Parathyroid adenoma (tissue), 2 donors: ENCODE results near the gene MED13L.

Source experiments
- H2AFZ ChIP-seq: fragments of 300-600 bp; sonication (generic); one replicate; pipeline ENCODE4 v1.7.0; 2017; ENCODE audit warnings: antibody characterized with exemption, mild to moderate bottlenecking
- H3K27ac ChIP-seq: fragments of 300-600 bp; sonication (generic); one replicate; pipeline ENCODE4 v1.7.0; 2017
- H3K27me3 ChIP-seq: fragments of 300-600 bp; sonication (generic); one replicate; pipeline ENCODE4 v1.7.0; 2017; ENCODE audit warnings: low read length; ENCODE audit not compliant: control insufficient read depth, insufficient read depth
- H3K36me3 ChIP-seq: fragments of 300-600 bp; sonication (generic); one replicate; pipeline ENCODE4 v1.7.0; 2017; ENCODE audit warnings: low read length; ENCODE audit not compliant: control insufficient read depth, insufficient read depth
- H3K4me1 ChIP-seq: fragments of 300-600 bp; sonication (generic); one replicate; pipeline ENCODE4 v1.7.0; 2017; ENCODE audit warnings: control low read depth
- H3K4me2 ChIP-seq: fragments of 300-600 bp; sonication (generic); one replicate; pipeline ENCODE4 v1.7.0; 2017; ENCODE audit warnings: low read length
- H3K4me3 ChIP-seq: fragments of 300-600 bp; sonication (generic); one replicate; pipeline ENCODE4 v1.7.0; 2017; ENCODE audit warnings: low read depth, low read length
- H3K79me2 ChIP-seq: fragments of 300-600 bp; sonication (generic); one replicate; pipeline ENCODE4 v1.7.0; 2017; ENCODE audit warnings: control low read depth
- H3K9ac ChIP-seq: fragments of 300-600 bp; sonication (generic); one replicate; pipeline ENCODE4 v1.7.0; 2017; ENCODE audit warnings: mild to moderate bottlenecking
- H3K9me3 ChIP-seq: fragments of 300-600 bp; sonication (generic); one replicate; pipeline ENCODE4 v1.7.0; 2017; ENCODE audit warnings: low read length; ENCODE audit not compliant: control insufficient read depth
- TF ChIP-seq, protein P1 (sequence below): fragments of 300-600 bp; sonication (generic); IDR thresholded peaks from one replicate; pipeline ENCODE4 v1.7.0; 2017; ENCODE audit warnings: antibody characterized with exemption, mild to moderate bottlenecking
- donor health status: primary hyperparathyroidism.

Gene MED13L

DNA sequence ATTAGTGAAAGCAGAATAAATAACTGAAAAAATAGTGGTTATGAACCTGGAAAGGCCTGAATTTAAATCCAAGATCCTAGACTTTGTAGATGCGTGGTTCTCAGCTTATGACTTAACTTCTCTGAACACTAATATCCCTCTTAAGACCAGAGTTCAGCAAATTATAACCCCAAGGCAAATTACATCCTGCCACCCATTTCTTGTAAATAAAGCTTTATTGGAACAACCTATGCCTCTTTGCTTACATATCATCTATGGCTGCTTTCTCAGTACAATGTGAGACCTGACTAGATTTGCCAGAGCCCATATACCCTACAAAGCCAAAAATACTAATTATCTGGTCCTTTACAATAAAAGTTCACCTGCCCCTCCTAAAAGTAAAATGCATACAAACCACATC lies 199.1 kb downstream of the MED13L start:
- Histone ChIP-seq H3K4me3 (no peak overlapping the region), H3K27ac (no peak overlapping the region), H3K79me2 (peaks cover 7% of the 10 kb centered on the region), H3K36me3 (no peaks in the 10 kb centered on the region), H3K9me3 (no peaks in the 10 kb centered on the region), H3K4me1 (peaks cover 12% of the 10 kb centered on the region), H3K9ac (no peak overlapping the region), H3K4me2 (no peak overlapping the region), H3K27me3 (no peaks in the 10 kb centered on the region), H2AFZ (no peak overlapping the region)
- TF ChIP-seq, protein P1, sequence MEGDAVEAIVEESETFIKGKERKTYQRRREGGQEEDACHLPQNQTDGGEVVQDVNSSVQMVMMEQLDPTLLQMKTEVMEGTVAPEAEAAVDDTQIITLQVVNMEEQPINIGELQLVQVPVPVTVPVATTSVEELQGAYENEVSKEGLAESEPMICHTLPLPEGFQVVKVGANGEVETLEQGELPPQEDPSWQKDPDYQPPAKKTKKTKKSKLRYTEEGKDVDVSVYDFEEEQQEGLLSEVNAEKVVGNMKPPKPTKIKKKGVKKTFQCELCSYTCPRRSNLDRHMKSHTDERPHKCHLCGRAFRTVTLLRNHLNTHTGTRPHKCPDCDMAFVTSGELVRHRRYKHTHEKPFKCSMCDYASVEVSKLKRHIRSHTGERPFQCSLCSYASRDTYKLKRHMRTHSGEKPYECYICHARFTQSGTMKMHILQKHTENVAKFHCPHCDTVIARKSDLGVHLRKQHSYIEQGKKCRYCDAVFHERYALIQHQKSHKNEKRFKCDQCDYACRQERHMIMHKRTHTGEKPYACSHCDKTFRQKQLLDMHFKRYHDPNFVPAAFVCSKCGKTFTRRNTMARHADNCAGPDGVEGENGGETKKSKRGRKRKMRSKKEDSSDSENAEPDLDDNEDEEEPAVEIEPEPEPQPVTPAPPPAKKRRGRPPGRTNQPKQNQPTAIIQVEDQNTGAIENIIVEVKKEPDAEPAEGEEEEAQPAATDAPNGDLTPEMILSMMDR, result no peak

DNA sequence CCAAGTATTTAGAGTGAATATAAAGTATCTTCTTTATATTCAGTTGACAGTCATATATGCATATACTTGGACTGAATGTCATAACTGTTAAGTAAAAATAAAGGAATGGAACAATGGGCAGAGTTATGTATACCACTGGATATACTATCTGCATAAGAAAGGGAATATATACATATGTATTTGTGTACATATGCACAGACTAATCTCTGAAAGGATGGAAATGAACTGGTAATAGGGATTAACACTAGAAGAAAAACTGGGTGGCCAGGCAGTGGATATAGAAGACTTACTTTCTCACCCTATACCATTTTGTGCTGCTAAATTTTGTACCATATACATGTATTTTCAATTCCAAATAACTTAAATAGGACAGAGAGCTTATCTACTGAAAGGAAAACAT lies 200.1 kb downstream of the MED13L start:
- TF ChIP-seq, protein P1, result no peak
- peaks cover 12% of the 10 kb centered on the region for H3K4me1 ChIP-seq
- H3K36me3 ChIP-seq, result no peaks in the 10 kb centered on the region
- H3K27ac ChIP-seq, result no peak overlapping the region
- H3K9ac ChIP-seq, result no peak overlapping the region
- no peaks in the 10 kb centered on the region for H3K27me3 ChIP-seq
- H3K4me2 ChIP-seq, result no peak overlapping the region
- H3K79me2 ChIP-seq, result peaks cover 6% of the 10 kb centered on the region
- no peak overlapping the region for H3K4me3 ChIP-seq
- no peak overlapping the region for H2AFZ ChIP-seq
- no peaks in the 10 kb centered on the region for H3K9me3 ChIP-seq

DNA sequence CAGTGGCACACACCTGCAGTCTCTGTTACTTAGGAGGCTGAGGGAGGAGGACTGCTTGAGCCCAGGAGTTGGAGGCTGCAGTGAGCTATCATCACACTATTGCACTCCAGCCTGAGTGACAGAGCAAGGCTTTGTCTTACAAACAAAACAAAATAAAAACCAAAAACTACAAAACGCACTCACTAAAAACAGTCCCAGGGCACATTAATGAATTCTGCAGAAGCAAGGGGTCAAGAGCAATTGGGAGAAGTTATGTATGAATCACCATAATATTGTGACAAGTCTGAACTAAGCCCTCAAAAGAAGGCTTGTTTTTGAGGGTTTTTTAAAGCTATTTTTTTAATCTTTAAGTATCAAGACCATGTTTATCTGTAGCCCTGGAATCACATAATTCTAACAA lies 201.1 kb downstream of the MED13L start:
- Histone ChIP-seq H3K79me2 (peaks cover 11% of the 10 kb centered on the region), H3K27ac (no peak overlapping the region), H3K4me3 (no peak overlapping the region), H3K9ac (no peak overlapping the region), H3K4me2 (no peak overlapping the region), H3K27me3 (no peaks in the 10 kb centered on the region), H3K9me3 (no peaks in the 10 kb centered on the region), H3K4me1 (peaks cover 12% of the 10 kb centered on the region), H2AFZ (no peak overlapping the region), H3K36me3 (no peaks in the 10 kb centered on the region)
- TF ChIP-seq, protein P1, result no peak

DNA sequence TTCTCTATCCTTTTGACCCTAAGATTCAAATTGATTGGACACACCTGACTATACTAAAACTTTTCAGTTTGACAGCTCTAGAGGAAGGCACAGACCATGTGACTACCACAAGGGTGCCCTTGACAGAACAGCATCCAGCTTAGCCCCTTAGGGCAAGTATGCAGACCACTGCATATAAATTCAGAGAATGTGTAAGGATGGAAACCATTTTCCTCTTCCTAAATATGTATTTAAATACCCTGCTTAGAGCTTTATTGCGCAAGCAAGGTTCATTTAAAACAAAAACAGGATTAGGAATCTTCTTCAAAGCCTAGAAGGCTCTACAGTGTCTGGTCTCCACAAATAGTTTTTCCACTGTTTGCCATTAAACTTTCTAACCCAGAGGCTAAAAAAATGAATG lies 202.8 kb downstream of the MED13L start:
- no peak overlapping the region for H3K27ac ChIP-seq
- H3K4me1 ChIP-seq, result peaks cover 12% of the 10 kb centered on the region
- no peak overlapping the region for H2AFZ ChIP-seq
- H3K9me3 ChIP-seq, result no peaks in the 10 kb centered on the region
- no peaks in the 10 kb centered on the region for H3K36me3 ChIP-seq
- TF ChIP-seq, protein P1, result no peak
- H3K79me2 ChIP-seq, result peaks cover 16% of the 10 kb centered on the region
- H3K4me2 ChIP-seq, result no peak overlapping the region
- H3K9ac ChIP-seq, result no peak overlapping the region
- no peak overlapping the region for H3K4me3 ChIP-seq
- H3K27me3 ChIP-seq, result no peaks in the 10 kb centered on the region

DNA sequence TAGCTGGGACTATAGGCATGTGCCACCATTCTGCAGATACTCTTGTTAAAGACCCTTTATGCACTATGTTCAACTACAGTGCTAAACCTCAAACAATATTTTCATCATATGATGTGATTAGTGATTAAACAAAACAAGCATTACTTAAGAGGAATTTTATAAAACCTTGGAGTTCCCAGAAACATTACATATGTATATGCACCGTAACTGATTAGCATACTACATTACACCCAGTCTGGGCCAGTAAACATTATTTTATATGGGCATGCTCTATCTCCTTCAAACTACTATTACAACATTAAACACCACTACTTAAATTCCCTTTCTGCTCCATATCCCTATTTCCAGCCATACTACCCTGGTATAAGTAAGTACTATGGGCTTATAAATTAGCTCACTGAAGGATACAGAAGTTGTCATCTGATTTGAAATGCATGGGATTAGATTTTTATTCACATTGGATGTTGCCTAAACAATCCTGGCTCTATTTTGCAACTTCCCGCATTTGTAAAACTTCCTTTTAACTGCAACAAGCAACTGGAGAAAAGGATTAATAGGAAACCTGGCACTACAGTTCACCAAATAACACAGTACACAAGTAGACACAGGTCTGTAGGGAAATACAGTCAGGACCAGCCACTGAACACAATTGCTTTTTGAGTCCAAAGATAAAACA lies 205.8 kb downstream of the MED13L start:
- Histone ChIP-seq H3K4me2 (no peak overlapping the region), H3K9me3 (no peaks in the 10 kb centered on the region), H3K9ac (no peak overlapping the region), H3K27me3 (no peaks in the 10 kb centered on the region), H2AFZ (no peak overlapping the region), H3K27ac (no peak overlapping the region), H3K36me3 (no peaks in the 10 kb centered on the region), H3K4me1 (peaks cover 12% of the 10 kb centered on the region), H3K4me3 (no peak overlapping the region), H3K79me2 (peaks cover 19% of the 10 kb centered on the region)
- TF ChIP-seq, protein P1, result no peak
